Loucy (cell line): ENCODE measurements around the gene TSSC4.

Source experiments
- H2AFZ ChIP-seq: fragments of 200-600 bp; sonication (generic); 2 replicates; pipeline ENCODE4 v1.6.0; 2016; ENCODE audit warnings: antibody characterized with exemption, mild to moderate bottlenecking, low read length, moderate library complexity
- H3F3A ChIP-seq: fragments of 200-600 bp; 2 replicates; pipeline ENCODE4 v1.6.0; 2016; ENCODE audit warnings: antibody characterized with exemption, low read depth, mild to moderate bottlenecking
- H3K27me3 ChIP-seq: fragments of 200-600 bp; sonication (generic); 2 replicates; pipeline ENCODE4 v1.6.1; 2014; ENCODE audit warnings: low read length, mild to moderate bottlenecking; ENCODE audit not compliant: insufficient read depth, poor library complexity, severe bottlenecking
- H3K36me3 ChIP-seq: fragments of 200-600 bp; sonication (generic); 2 replicates; pipeline ENCODE4 v1.6.1; 2016; ENCODE audit warnings: low read length; ENCODE audit not compliant: insufficient read depth
- H3K4me1 ChIP-seq: fragments of 200-600 bp; sonication (generic); 2 replicates; pipeline ENCODE4 v1.5.1; 2014; ENCODE audit warnings: low read length, mild to moderate bottlenecking; ENCODE audit not compliant: insufficient read depth, poor library complexity, severe bottlenecking
- H3K4me2 ChIP-seq: fragments of 200-600 bp; sonication (generic); 2 replicates; pipeline ENCODE4 v1.6.0; 2014; ENCODE audit warnings: antibody characterized with exemption, low read length, low read depth, mild to moderate bottlenecking; ENCODE audit not compliant: poor library complexity, severe bottlenecking
- H3K4me3 ChIP-seq: fragments of 200-600 bp; sonication (generic); 2 replicates; pipeline ENCODE4 v1.5.1; 2014; ENCODE audit warnings: low read length, mild to moderate bottlenecking, mixed read lengths; ENCODE audit not compliant: poor library complexity, severe bottlenecking
- H3K79me2 ChIP-seq: fragments of 200-600 bp; sonication (generic); 2 replicates; pipeline ENCODE4 v1.6.1; 2014; ENCODE audit warnings: low read length; ENCODE audit not compliant: insufficient read depth
- H3K9ac ChIP-seq: fragments of 200-600 bp; sonication (generic); 2 replicates; pipeline ENCODE4 v1.6.0; 2014; ENCODE audit warnings: mild to moderate bottlenecking, low read depth, low read length, moderate library complexity; ENCODE audit not compliant: poor library complexity, severe bottlenecking
- H3K9me2 ChIP-seq: fragments of 200-600 bp; sonication (generic); replicated peaks from 2 replicates; pipeline ENCODE4 v1.6.1; 2016; ENCODE audit warnings: low read depth, low read length, mixed read lengths
- H3K9me3 ChIP-seq: fragments of 200-600 bp; sonication (generic); 2 replicates; pipeline ENCODE4 v1.6.1; 2014; ENCODE audit warnings: mild to moderate bottlenecking, antibody characterized with exemption, low read length, low read depth; ENCODE audit not compliant: insufficient read depth
- H4K20me1 ChIP-seq: fragments of 200-600 bp; sonication (generic); 2 replicates; pipeline ENCODE4 v1.6.0; 2014; ENCODE audit warnings: antibody characterized with exemption, low read length, mild to moderate bottlenecking; ENCODE audit not compliant: insufficient read depth, poor library complexity, severe bottlenecking
- EZH2phosphoT487 ChIP-seq: fragments of 200-600 bp; IDR thresholded peaks from 2 replicates; pipeline ENCODE4 v1.6.1; 2018; ENCODE audit warnings: antibody characterized with exemption, mild to moderate bottlenecking, moderate library complexity, borderline replicate concordance
- TF ChIP-seq, protein P1 (sequence below): fragments of 200-600 bp; sonication (generic); conservative IDR thresholded peaks from 2 replicates; pipeline ENCODE4 v1.5.1; 2014; ENCODE audit warnings: mild to moderate bottlenecking, antibody characterized with exemption, low read length

The TSSC4 gene

DNA sequence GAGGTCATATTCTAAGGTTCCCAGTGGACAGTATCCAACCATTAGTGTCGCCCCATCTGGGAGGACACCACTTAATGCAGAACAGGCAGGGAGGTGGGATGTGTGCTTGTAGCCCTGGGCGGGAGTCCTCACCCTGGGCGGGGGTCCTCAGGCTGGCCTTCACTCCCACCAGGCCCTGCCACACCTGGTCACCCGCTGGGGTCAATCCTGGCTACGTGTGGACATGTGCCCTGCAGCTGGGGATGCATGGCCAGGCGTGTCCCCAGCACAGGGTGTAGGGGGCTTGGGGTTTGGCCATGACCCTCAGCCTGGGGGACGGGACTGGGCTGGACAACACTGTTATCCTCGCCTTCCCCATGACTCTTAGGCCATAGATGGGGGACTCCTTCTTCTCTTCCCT, 25.0 kb downstream of the TSSC4 start:
- no peaks in the 10 kb centered on the region for H4K20me1 ChIP-seq
- TF ChIP-seq, protein P1, sequence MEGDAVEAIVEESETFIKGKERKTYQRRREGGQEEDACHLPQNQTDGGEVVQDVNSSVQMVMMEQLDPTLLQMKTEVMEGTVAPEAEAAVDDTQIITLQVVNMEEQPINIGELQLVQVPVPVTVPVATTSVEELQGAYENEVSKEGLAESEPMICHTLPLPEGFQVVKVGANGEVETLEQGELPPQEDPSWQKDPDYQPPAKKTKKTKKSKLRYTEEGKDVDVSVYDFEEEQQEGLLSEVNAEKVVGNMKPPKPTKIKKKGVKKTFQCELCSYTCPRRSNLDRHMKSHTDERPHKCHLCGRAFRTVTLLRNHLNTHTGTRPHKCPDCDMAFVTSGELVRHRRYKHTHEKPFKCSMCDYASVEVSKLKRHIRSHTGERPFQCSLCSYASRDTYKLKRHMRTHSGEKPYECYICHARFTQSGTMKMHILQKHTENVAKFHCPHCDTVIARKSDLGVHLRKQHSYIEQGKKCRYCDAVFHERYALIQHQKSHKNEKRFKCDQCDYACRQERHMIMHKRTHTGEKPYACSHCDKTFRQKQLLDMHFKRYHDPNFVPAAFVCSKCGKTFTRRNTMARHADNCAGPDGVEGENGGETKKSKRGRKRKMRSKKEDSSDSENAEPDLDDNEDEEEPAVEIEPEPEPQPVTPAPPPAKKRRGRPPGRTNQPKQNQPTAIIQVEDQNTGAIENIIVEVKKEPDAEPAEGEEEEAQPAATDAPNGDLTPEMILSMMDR: no peak
- no peak for TF ChIP-seq EZH2phosphoT487
- no peaks in the 10 kb centered on the region for H3K79me2 ChIP-seq
- H3K36me3 ChIP-seq: no peaks in the 10 kb centered on the region
- H3K4me2 ChIP-seq: no peak overlapping the region
- H3F3A ChIP-seq: no peaks in the 10 kb centered on the region
- H2AFZ ChIP-seq: no peak overlapping the region
- no peaks in the 10 kb centered on the region for H3K9me3 ChIP-seq
- no peak overlapping the region for H3K4me3 ChIP-seq
- H3K9ac ChIP-seq: no peak overlapping the region
- H3K27me3 ChIP-seq: no peaks in the 10 kb centered on the region
- H3K9me2 ChIP-seq: no peaks in the 10 kb centered on the region
- H3K4me1 ChIP-seq: no peaks in the 10 kb centered on the region

DNA sequence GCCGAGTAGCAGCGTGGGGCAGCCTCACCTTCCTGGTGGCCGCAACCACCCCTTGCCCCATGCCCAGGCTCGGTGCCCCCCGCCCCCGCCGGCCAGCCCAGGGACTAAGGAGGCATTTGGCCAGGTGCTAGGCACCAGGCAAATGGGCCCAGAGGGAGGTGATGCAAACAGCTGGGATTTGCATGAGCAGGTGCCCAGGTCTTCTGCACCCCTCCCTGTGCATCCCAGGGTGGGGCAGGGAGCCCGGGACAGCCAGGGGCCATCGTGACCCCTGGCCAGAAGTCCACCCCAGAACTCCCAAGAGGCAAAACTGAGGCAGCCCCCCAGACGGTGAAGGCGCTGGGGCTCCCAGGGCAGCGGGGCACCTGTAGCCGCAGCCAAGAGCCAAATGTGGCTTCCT, 25.7 kb downstream of the TSSC4 start:
- no peaks in the 10 kb centered on the region for H3K9me3 ChIP-seq

DNA sequence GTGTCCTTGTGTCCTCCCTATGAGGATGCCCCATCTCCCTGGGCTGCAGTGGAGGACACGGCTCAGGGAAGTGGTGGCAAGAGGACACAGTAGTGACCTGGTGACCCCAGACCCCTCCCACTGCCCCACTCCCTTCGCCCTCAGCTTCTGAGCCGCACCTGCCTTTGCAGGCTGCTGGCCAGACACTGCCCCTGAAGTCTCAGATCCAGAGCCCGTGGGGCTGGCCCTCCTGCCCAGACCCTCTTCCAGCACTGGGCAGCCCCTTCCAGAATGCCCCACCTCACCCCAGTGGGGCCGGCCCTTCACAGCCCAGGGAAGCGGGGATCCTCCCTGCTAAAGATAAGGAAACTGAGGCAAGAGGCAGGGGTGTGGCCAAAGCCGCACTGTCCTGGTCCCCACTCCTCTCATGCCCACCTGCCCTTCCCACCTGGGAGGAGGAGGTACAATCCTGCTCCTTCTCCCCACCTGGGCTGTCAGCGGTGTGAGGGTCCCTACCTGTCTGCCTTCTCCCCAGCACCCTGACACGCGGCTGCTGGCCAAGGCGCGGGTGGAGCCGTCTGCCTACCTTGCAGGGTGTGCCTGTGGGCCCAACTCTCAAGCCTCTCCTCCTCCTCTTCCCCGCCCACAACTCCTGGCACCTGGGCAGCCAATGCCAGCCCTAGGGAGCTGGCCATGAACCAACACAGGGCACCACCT, 26.4 kb downstream of the TSSC4 start:
- Histone ChIP-seq H4K20me1 (no peaks in the 10 kb centered on the region), H3K4me1 (no peaks in the 10 kb centered on the region), H3K4me3 (no peak overlapping the region), H3K4me2 (no peak overlapping the region), H3K9me2 (no peaks in the 10 kb centered on the region), H3K36me3 (no peaks in the 10 kb centered on the region), H3F3A (no peaks in the 10 kb centered on the region), H2AFZ (no peak overlapping the region), H3K79me2 (no peaks in the 10 kb centered on the region), H3K27me3 (no peaks in the 10 kb centered on the region), H3K9ac (no peak overlapping the region), H3K9me3 (no peaks in the 10 kb centered on the region)
- TF ChIP-seq EZH2phosphoT487: no peak
- TF ChIP-seq, protein P1: no peak

More for the DNA sequence above, 25.7 kb downstream of the TSSC4 start:
- Histone ChIP-seq H3K9ac (no peak overlapping the region), H3K36me3 (no peaks in the 10 kb centered on the region), H4K20me1 (no peaks in the 10 kb centered on the region), H3K4me2 (no peak overlapping the region), H3K4me3 (no peak overlapping the region), H3F3A (no peaks in the 10 kb centered on the region), H2AFZ (no peak overlapping the region), H3K27me3 (no peaks in the 10 kb centered on the region), H3K79me2 (no peaks in the 10 kb centered on the region), H3K9me2 (no peaks in the 10 kb centered on the region), H3K4me1 (no peaks in the 10 kb centered on the region)
- TF ChIP-seq, protein P1: no peak
- no peak for TF ChIP-seq EZH2phosphoT487
